Dendritic cell treated with granulocyte-macrophage colony-stimulating factor and Interleukin-4, amounts not matched to agents 40 ng/mL and 50 ng/mL, for 4 days (primary cell): Measurements from ENCODE around the gene SLC12A4.

Experiments used
- H3K27ac Mint-ChIP-seq: one replicate; pipeline ENCODE4 v1.8.0; 2022; ENCODE audit warnings: mild to moderate bottlenecking, mixed read lengths
- H3K27me3 Mint-ChIP-seq: one replicate; pipeline ENCODE4 v1.8.0; 2022; ENCODE audit warnings: mild to moderate bottlenecking, mixed read lengths
- H3K36me3 Mint-ChIP-seq: one replicate; pipeline ENCODE4 v1.8.0; 2022; ENCODE audit warnings: low read depth, mixed read lengths
- H3K4me1 Mint-ChIP-seq: one replicate; pipeline ENCODE4 v1.8.0; 2022; ENCODE audit warnings: low read depth, mixed read lengths
- H3K4me3 Mint-ChIP-seq: one replicate; pipeline ENCODE4 v1.8.0; 2022; ENCODE audit warnings: mild to moderate bottlenecking, moderate library complexity, mixed read lengths
- H3K9me3 Mint-ChIP-seq: one replicate; pipeline ENCODE4 v1.8.0; 2022; ENCODE audit warnings: mixed read lengths
- intact Hi-C: fragments of 100-400 bp; cut with micrococcal nuclease; formaldehyde crosslinking; loops from one replicate; pipeline ENCODE4 v1.15.0; 2022

The SLC12A4 gene

DNA sequence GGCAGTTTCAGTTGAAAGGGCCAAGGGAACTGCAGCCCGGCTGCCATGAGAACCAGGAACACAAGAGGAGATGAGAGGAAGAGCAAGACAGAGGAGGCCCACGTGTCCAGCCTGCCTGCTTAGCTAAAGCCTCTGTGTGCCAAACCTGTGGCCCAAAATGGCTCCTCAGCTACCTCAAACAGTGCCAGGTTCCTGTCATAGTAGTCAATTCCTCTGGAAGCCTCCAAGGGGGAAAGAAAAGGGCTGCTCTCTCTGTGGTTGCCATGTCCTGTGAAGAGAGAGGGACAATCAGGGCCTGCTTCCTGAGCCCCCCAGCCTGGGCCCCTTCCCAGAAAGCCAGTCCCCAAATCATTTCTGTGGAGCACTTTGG, 5.2 kb downstream of the SLC12A4 start:
- no peak overlapping the region for H3K27ac Mint-ChIP-seq
- H3K4me3 Mint-ChIP-seq = no peak overlapping the region
- H3K36me3 Mint-ChIP-seq = peaks cover 52% of the 10 kb centered on the region
- H3K4me1 Mint-ChIP-seq = peaks cover 17% of the 10 kb centered on the region
- intact Hi-C loops = no loop called here
- no peaks in the 10 kb centered on the region for H3K9me3 Mint-ChIP-seq
- no peaks in the 10 kb centered on the region for H3K27me3 Mint-ChIP-seq

GRCh38 chr16:67962135-67962534, 6.3 kb downstream of the SLC12A4 start:
- Mint-ChIP-seq H3K4me3 (no peak overlapping the region), H3K36me3 (peaks cover 63% of the 10 kb centered on the region), H3K9me3 (no peaks in the 10 kb centered on the region), H3K27me3 (no peaks in the 10 kb centered on the region), H3K27ac (no peak overlapping the region), H3K4me1 (peaks cover 8% of the 10 kb centered on the region)
- intact Hi-C loops = no loop called here

GRCh38 chr16:67961551-67961957, 6.9 kb downstream of the SLC12A4 start:
- peaks cover 3% of the 10 kb centered on the region for H3K4me1 Mint-ChIP-seq
- H3K36me3 Mint-ChIP-seq = peaks cover 64% of the 10 kb centered on the region
- intact Hi-C loops = no loop called here
- no peaks in the 10 kb centered on the region for H3K27me3 Mint-ChIP-seq
- H3K4me3 Mint-ChIP-seq = no peak overlapping the region
- no peak overlapping the region for H3K27ac Mint-ChIP-seq
- no peaks in the 10 kb centered on the region for H3K9me3 Mint-ChIP-seq

DNA sequence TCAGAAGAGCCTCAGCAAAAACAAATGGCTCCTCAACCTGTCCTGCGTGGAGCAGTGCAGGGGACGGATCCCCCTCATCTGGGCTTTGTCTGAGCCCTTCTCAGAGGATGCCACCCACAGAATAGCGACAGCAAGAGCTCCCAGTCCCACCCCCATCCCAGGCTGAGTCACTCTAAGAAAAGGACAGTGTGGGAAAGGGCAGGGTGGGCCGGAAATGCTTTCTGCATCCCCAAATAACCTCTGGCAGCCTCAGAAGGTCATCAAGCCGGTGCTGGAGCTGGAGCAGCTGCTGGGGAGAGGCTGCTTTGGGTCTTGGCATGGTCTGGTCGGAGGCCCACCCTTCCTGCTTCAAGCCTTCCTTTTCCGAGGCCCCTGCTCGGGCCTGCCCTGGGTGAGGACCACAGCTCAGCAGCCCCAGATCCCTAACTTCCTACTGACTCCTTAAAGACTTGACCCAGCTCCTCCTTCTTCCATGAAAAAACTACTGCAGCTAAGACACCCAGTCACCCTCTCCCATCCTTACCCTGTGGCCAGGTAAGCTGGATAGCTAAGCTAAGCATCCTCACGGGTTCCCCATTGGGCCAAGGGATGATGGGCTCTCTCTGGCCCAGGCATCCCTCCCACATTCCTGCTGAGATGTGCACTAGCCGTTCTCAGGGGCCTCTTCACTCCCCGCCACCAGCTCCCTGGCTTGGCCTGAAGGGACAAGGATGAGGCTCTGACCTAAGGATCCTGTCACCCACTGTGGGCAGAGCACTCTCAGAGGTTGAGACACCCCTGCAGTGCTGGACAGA, 8.7 kb downstream of the SLC12A4 start:
- intact Hi-C loops = no loop called here
- H3K36me3 Mint-ChIP-seq = peaks cover 75% of the 10 kb centered on the region
- no peak overlapping the region for H3K27ac Mint-ChIP-seq
- no peaks in the 10 kb centered on the region for H3K27me3 Mint-ChIP-seq
- no peaks in the 10 kb centered on the region for H3K9me3 Mint-ChIP-seq
- no peak overlapping the region for H3K4me3 Mint-ChIP-seq
- H3K4me1 Mint-ChIP-seq = no peaks in the 10 kb centered on the region

- H3K4me3 Mint-ChIP-seq = no peak overlapping the region
- H3K4me1 Mint-ChIP-seq = no peaks in the 10 kb centered on the region
- intact Hi-C loops = no loop called here
- peaks cover 79% of the 10 kb centered on the region for H3K36me3 Mint-ChIP-seq
- no peaks in the 10 kb centered on the region for H3K9me3 Mint-ChIP-seq
- no peaks in the 10 kb centered on the region for H3K27me3 Mint-ChIP-seq
- no peak overlapping the region for H3K27ac Mint-ChIP-seq
Measured at GRCh38 chr16:67957622-67958021, 10.8 kb downstream of the SLC12A4 start.

DNA sequence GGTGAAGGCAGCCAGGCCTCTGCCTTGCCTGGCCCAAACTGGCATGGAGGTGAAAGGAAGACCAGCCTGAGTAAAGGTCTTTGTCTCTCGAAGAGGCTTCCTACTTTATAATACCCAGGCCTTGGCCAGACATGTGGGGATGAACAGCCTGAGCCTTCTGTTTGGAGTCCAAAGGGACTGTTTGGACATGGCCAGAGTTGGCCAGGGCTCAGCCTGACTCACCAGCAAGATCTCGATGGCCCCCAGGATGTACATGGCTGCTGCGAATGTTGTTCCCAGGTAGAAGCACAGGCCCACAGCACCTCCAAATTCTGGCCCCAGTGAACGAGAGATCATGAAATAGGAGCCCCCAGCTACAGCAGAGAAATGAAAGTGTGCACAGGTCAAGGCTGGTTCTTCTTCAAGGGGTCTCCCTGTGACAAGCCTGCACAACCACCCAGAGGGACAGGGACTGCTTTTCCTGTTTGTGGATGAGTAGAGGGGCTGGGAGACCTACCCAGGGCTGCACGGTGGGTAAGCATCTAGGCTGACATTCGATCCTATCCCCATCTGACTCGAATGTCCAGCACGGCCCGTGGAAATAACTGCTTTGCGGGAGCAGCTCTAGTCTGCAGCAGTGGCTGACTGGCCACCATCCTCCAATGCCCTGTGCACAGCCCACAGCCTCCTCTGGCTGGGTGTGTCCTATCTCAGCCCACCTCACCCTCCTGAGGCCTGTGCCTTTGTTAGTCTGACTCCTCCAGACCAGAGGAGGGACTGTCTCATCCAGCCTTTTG, 13.8 kb downstream of the SLC12A4 start:
- H3K4me3 Mint-ChIP-seq = no peak overlapping the region
- H3K36me3 Mint-ChIP-seq = peaks cover 78% of the 10 kb centered on the region
- no peaks in the 10 kb centered on the region for H3K27me3 Mint-ChIP-seq
- H3K9me3 Mint-ChIP-seq = no peaks in the 10 kb centered on the region
- intact Hi-C loops = no loop called here
- H3K27ac Mint-ChIP-seq = no peak overlapping the region
- no peaks in the 10 kb centered on the region for H3K4me1 Mint-ChIP-seq

DNA sequence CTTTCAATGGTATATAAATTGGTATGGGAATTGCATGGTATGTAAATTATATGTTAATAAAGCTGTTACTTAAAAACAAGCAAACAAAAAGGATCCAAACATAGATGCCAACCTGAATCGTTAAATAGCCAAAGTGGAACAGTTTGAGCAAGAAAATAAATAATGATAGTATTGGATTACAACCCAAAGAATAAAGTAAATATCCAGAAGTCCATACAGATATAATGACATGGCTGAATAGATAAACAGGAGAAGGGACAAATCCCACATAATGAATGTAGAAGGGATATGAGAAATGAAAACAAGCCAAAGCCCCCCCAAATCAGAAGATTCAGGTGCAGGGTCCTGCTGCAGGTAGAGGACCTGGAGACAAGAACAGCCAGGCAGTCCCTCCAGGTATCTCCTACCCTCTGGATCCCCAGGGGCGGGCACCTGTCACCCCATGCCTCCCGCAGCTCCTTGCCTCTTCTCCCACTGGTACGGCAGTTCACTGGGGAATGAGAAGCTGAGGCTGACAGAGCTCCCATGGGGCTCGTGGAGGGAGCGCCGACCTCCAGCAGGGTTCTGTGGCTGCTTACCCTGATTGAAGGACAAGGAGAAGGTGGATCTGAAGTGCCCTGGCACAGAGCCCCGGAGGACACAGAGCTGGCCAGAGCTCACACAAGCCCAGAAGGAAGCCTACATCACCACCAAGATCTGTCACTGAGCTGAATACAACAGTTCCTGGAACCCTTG, 14.6 kb downstream of the SLC12A4 start:
- H3K27ac Mint-ChIP-seq = no peak overlapping the region
- no peaks in the 10 kb centered on the region for H3K27me3 Mint-ChIP-seq
- no peak overlapping the region for H3K4me3 Mint-ChIP-seq
- H3K36me3 Mint-ChIP-seq = peaks cover 78% of the 10 kb centered on the region
- intact Hi-C loops = no loop called here
- H3K9me3 Mint-ChIP-seq = no peaks in the 10 kb centered on the region
- H3K4me1 Mint-ChIP-seq = no peaks in the 10 kb centered on the region

- H3K36me3 Mint-ChIP-seq = peaks cover 84% of the 10 kb centered on the region
Measured at GRCh38 chr16:67951485-67951884, 17.0 kb downstream of the SLC12A4 start.

GRCh38 chr16:67950335-67950843, 18.0 kb downstream of the SLC12A4 start:
- Mint-ChIP-seq H3K36me3 (peaks cover 91% of the 10 kb centered on the region), H3K4me1 (no peaks in the 10 kb centered on the region), H3K27ac (no peak overlapping the region), H3K9me3 (no peaks in the 10 kb centered on the region), H3K27me3 (no peaks in the 10 kb centered on the region), H3K4me3 (no peak overlapping the region)
- intact Hi-C loops = no loop called here

More at GRCh38 chr16:67951485-67951884, 17.0 kb downstream of the SLC12A4 start:
- Mint-ChIP-seq H3K9me3 (no peaks in the 10 kb centered on the region), H3K27ac (no peak overlapping the region), H3K27me3 (no peaks in the 10 kb centered on the region), H3K4me3 (no peak overlapping the region), H3K4me1 (no peaks in the 10 kb centered on the region)
- intact Hi-C loops = no loop called here

DNA sequence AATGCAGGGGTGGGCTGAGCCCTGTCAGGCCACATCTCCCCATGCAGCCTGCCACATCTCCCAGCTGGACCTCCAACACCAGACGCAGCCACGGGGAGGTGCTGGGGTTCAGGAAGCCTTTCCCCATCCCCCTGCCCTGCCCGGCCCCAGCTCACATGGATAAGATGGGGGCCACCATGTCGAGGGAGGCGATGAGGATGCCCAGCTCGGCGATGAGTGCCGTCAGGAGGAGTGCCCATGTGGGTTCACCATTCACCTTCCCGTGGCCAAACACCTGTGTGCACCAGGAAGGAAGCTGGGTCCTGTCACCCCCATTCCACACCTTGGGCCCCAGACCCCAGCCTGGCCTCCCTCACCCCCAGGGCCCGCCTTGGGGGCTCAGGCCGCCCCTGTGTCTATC, 18.8 kb downstream of the SLC12A4 start:
- Mint-ChIP-seq H3K4me1 (no peaks in the 10 kb centered on the region), H3K4me3 (no peak overlapping the region), H3K27me3 (no peaks in the 10 kb centered on the region), H3K36me3 (peaks cover 91% of the 10 kb centered on the region), H3K27ac (no peak overlapping the region), H3K9me3 (no peaks in the 10 kb centered on the region)
- intact Hi-C loops = no loop called here

DNA sequence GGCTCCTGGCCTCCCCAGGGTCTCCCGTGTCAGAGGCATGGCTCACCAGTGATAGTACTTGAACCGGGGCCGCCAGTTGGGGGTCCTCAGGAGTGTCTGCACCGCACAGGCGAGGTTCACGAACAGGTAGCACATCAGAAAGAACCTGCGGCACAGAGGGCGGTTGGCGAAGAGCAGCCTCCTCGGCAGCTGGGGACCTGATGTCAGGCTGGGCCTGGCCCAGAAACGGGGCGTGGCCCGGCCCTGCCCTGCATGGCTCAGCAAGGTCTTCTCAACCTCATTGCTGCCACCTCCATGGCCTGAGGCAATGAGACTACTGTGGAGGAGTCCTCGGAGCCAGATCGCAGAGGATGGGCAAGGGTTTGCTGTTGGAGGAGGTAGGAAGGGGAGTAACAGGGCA, 20.4 kb downstream of the SLC12A4 start:
- no peak overlapping the region for H3K4me3 Mint-ChIP-seq
- H3K27ac Mint-ChIP-seq = no peak overlapping the region
- no peaks in the 10 kb centered on the region for H3K4me1 Mint-ChIP-seq
- H3K36me3 Mint-ChIP-seq = peaks cover 95% of the 10 kb centered on the region
- H3K27me3 Mint-ChIP-seq = no peaks in the 10 kb centered on the region
- H3K9me3 Mint-ChIP-seq = no peaks in the 10 kb centered on the region
- intact Hi-C loops = no loop called here

- intact Hi-C loops = no loop called here
- no peak overlapping the region for H3K4me3 Mint-ChIP-seq
- H3K27ac Mint-ChIP-seq = no peak overlapping the region
- no peaks in the 10 kb centered on the region for H3K9me3 Mint-ChIP-seq
- H3K4me1 Mint-ChIP-seq = no peaks in the 10 kb centered on the region
- peaks cover 100% of the 10 kb centered on the region for H3K36me3 Mint-ChIP-seq
- no peaks in the 10 kb centered on the region for H3K27me3 Mint-ChIP-seq
Measured at GRCh38 chr16:67946966-67947558, 21.4 kb downstream of the SLC12A4 start.

DNA sequence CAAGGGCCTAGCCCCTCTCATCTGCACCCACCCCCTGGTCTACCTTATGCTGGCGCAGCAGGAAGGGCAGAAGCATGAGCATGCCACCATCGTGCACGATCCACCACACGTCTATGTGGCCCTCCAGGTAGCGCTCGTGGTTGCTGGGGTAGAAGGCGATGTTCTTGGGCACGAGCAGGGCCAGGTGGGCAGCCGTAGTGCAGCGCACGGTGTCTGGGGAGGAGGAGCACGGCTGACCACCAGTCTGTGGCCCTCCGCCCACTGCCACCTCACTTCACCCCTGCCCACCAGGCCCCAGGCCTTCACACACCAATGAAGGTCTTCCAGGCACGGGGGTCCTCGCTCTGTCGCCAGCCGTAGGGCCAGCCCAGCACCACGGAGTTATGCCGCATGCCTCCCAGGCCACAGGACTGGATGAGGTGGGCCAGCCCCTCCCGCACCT, 22.3 kb downstream of the SLC12A4 start:
- no peak overlapping the region for H3K4me3 Mint-ChIP-seq
- H3K4me1 Mint-ChIP-seq = peaks cover 7% of the 10 kb centered on the region
- peaks cover 100% of the 10 kb centered on the region for H3K36me3 Mint-ChIP-seq
- no peaks in the 10 kb centered on the region for H3K27me3 Mint-ChIP-seq
- no peaks in the 10 kb centered on the region for H3K9me3 Mint-ChIP-seq
- H3K27ac Mint-ChIP-seq = no peak overlapping the region
- intact Hi-C loops = no loop called here
